Measurements from ENCODE around the gene PRAMEF20.

The PRAMEF20 gene

GRCh38 chr1:13451399-13451965, 41.2 kb downstream of the PRAMEF20 start:
- in situ Hi-C loops (cut with HindIII; ENCODE audit: low pct_ligation_motif_present, low pct_unique_long_range_greater_than_20kb, low sequenced_read_pairs): no loop called here
- no peak for DNase-seq

DNA sequence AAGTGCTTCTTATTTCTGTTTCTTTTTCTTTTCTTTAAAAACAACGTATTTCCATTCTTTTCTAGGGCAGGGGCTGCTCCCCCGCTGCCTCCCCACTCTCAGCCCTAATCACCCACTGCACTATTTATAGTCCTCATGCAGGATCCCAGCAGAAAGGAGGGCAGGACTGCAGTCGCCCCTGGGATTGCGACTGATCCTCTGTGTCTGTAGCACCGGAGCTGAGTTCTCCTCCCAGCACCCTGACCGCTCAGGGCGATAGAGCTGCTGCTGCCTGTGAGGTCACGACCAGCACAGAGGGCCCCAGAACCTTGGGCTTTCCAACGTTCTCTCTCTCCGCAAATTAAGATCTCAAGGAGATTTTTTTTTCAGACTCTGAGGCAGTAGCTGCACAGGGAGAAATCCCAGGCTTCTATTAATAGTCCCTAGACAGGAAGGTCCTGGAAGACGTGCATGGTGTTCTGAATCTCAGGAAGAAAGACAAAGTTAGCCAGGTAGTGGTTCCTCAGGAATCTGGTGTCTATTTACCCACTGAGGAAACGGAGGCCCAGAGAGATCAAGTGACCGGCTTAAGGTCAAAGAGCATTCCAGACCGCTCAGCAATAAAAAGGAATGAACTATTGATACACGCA, 46.8 kb downstream of the PRAMEF20 start:
- no peak for DNase-seq
- in situ Hi-C loops (cut with HindIII; ENCODE audit: low pct_ligation_motif_present, low pct_unique_long_range_greater_than_20kb, low sequenced_read_pairs): no loop called here

DNA sequence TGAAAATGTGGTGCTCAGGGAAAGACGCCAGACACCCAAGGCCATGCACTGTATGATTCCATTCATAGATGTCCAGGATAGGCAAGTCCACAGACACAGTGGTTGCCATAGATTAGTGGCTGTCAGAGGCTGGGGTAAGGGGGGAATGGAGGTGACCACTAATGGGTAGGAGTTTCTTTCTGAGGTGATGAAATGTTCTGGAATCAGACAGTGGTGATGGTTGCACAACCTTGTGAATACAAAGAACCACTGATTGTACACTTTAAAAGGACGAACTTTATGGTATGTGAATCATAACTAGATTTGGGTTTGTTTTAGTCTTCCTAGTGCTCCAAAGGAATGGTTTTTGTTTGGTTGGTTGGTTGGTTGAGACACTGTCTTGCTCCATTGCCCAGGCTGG, 51.7 kb downstream of the PRAMEF20 start:
- in situ Hi-C loops (cut with HindIII; ENCODE audit: low pct_ligation_motif_present, low pct_unique_long_range_greater_than_20kb, low sequenced_read_pairs): no loop called here
- no peak for DNase-seq

- DNase-seq: no peak
- in situ Hi-C loops (cut with HindIII; ENCODE audit: low pct_ligation_motif_present, low pct_unique_long_range_greater_than_20kb, low sequenced_read_pairs): no loop called here
Observed at GRCh38 chr1:13462682-13463081, 52.4 kb downstream of the PRAMEF20 start.

DNA sequence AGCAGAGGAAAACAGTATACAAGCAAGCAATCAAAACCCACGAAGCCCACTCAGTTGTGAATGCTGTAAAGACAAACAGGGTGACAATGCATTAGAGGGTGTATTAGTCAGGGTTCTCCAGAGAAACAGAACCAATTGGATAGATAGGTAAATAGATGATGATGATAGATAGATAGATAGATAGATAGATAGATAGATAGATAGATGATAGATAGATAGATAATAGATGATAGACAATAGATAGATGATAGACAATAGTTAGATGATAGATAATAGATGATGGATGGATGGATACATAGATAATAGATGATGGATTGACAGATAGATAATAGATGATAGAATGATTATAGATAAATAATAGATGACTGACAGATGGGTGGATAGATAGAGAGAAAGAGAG, 55.3 kb downstream of the PRAMEF20 start:
- no peak for DNase-seq
- in situ Hi-C loops (cut with HindIII; ENCODE audit: low pct_ligation_motif_present, low pct_unique_long_range_greater_than_20kb, low sequenced_read_pairs): no loop called here

DNA sequence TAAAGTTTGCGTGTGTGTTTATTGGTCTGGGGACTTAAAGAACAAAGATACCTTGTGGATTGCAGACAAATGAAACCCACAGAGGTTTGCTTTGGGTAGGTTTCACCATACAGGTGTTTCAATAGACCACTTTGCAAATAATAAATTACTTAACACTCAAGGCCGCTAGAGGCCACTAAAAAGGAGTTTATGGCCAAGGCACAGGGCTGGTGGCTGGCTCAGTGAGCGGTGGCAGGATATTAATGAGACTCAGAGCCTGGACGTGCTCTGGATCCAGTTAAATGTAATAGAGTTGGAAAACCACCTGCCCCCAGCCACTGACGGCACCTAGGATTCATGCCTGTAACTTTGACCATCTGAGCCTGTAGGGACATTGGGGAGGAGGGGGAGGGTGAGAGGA, 59.1 kb downstream of the PRAMEF20 start:
- DNase-seq: no peak
- in situ Hi-C loops (cut with HindIII; ENCODE audit: low pct_ligation_motif_present, low pct_unique_long_range_greater_than_20kb, low sequenced_read_pairs): no loop called here

Measured in ACHN (cell line).